Measurements from ENCODE around the gene NUTM2A. TPM values are rescaled to one million over a fixed set of nuclear protein-coding genes. Genes with fewer than 3 reads are reported as not detected.
"Not testable (repeated sequence)": the region's sequence is repeated elsewhere in the genome, so short reads cannot be mapped to it uniquely, and the experiment has no call there.

The NUTM2A gene
- total and polyA plus RNA-seq, 4 donors: 1.2 to 6.8 (median 2.5) TPM

DNA sequence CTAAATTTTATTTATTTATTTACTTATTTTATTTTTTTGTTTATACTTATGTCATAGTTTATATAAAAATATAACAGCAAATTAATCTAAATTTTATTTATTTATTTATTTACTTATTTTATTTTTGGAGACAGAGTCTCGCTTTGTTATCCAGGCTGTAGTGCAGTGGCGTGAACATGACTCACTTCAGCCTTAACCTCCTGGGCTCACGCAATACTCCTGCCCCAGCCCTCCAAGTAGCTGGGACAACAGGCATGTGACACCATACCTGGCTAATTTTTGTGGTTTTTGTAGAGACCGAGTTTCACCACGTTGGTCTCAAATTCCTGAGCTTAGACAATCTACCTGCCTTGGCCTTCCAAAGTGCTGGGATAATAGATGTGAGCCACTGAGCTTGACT is 14.9 kb upstream of the NUTM2A start:
- not testable (repeated sequence) for H3K36me3 ChIP-seq (ENCODE audit: control insufficient read depth, insufficient read depth, low read length); H3K4me3 ChIP-seq (ENCODE audit: low read depth, low read length); H3K27me3 ChIP-seq (ENCODE audit: control insufficient read depth, insufficient read depth, low read length); H3K4me1 ChIP-seq (ENCODE audit: control insufficient read depth, insufficient read depth, low read length); DNase-seq (ENCODE audit: low read depth in 4 of 6, low spot score in 6 of 6); H3K9me3 ChIP-seq (ENCODE audit: control insufficient read depth, insufficient read depth, low read length); H3K27ac ChIP-seq (ENCODE audit: low read depth, low read length)
- no CpG with 5 or more reads among the region's 5 CpGs for WGBS (ENCODE audit: insufficient coverage)

GRCh38 chr10:87211848-87212247 is 13.4 kb upstream of the NUTM2A start:
- H3K4me3 ChIP-seq (ENCODE audit: low read depth, low read length); H3K4me1 ChIP-seq (ENCODE audit: control insufficient read depth, insufficient read depth, low read length); H3K27me3 ChIP-seq (ENCODE audit: control insufficient read depth, insufficient read depth, low read length); DNase-seq (ENCODE audit: low read depth in 4 of 6, low spot score in 6 of 6); H3K27ac ChIP-seq (ENCODE audit: low read depth, low read length); H3K9me3 ChIP-seq (ENCODE audit: control insufficient read depth, insufficient read depth, low read length): not testable (repeated sequence)
- peaks cover 11% of the 10 kb centered on the region for H3K36me3 ChIP-seq (ENCODE audit: control insufficient read depth, insufficient read depth, low read length)
- no CpG with 5 or more reads among the region's 2 CpGs for WGBS (ENCODE audit: insufficient coverage)

- peaks cover 11% of the 10 kb centered on the region for H3K36me3 ChIP-seq (ENCODE audit: control insufficient read depth, insufficient read depth, low read length)
- not testable (repeated sequence) for H3K27ac ChIP-seq (ENCODE audit: low read depth, low read length); H3K4me3 ChIP-seq (ENCODE audit: low read depth, low read length); H3K9me3 ChIP-seq (ENCODE audit: control insufficient read depth, insufficient read depth, low read length); H3K4me1 ChIP-seq (ENCODE audit: control insufficient read depth, insufficient read depth, low read length); DNase-seq (ENCODE audit: low read depth in 4 of 6, low spot score in 6 of 6); H3K27me3 ChIP-seq (ENCODE audit: control insufficient read depth, insufficient read depth, low read length)
- WGBS (ENCODE audit: insufficient coverage): no CpG with 5 or more reads among the region's 8 CpGs
Observed at GRCh38 chr10:87213150-87213765, 12.0 kb upstream of the NUTM2A start.

- 91% methylated on average over 4 of the region's 21 CpGs for WGBS (ENCODE audit: insufficient coverage)
- DNase-seq (ENCODE audit: low read depth in 4 of 6, low spot score in 6 of 6); H3K27ac ChIP-seq (ENCODE audit: low read depth, low read length); H3K9me3 ChIP-seq (ENCODE audit: control insufficient read depth, insufficient read depth, low read length); H3K4me3 ChIP-seq (ENCODE audit: low read depth, low read length); H3K4me1 ChIP-seq (ENCODE audit: control insufficient read depth, insufficient read depth, low read length); H3K27me3 ChIP-seq (ENCODE audit: control insufficient read depth, insufficient read depth, low read length): not testable (repeated sequence)
- peaks cover 11% of the 10 kb centered on the region for H3K36me3 ChIP-seq (ENCODE audit: control insufficient read depth, insufficient read depth, low read length)
Observed at GRCh38 chr10:87213806-87214205, 11.4 kb upstream of the NUTM2A start.

DNA sequence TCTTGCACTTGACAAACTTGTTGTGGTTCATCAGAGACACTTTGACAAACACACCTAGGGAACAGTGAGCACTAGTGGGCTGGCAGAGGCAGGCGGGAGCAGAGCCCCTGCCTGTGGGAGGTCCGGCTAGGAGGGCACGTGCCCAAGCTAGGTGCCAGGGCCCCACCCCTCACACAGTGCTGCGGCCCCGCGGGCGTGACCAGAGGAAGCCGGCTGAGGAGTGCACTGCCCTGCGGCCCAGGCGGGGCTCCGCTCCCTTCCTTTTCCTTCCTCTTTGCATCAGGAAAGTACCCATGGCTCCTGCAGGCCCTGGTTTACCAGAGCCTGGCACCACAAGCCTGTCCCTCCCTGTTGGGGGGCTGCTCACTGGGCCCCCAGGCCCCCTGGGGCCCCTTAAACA is 9.1 kb upstream of the NUTM2A start:
- H3K27me3 ChIP-seq (ENCODE audit: control insufficient read depth, insufficient read depth, low read length); DNase-seq (ENCODE audit: low read depth in 4 of 6, low spot score in 6 of 6); H3K9me3 ChIP-seq (ENCODE audit: control insufficient read depth, insufficient read depth, low read length); H3K27ac ChIP-seq (ENCODE audit: low read depth, low read length); H3K4me3 ChIP-seq (ENCODE audit: low read depth, low read length); H3K4me1 ChIP-seq (ENCODE audit: control insufficient read depth, insufficient read depth, low read length): not testable (repeated sequence)
- H3K36me3 ChIP-seq (ENCODE audit: control insufficient read depth, insufficient read depth, low read length): peaks cover 11% of the 10 kb centered on the region
- 90% methylated on average over 8 of the region's 11 CpGs for whole genome bisulfite sequencing (ENCODE audit: insufficient coverage)

GRCh38 chr10:87219370-87219769 is 5.9 kb upstream of the NUTM2A start:
- H3K36me3 ChIP-seq (ENCODE audit: control insufficient read depth, insufficient read depth, low read length); H3K9me3 ChIP-seq (ENCODE audit: control insufficient read depth, insufficient read depth, low read length): not testable (repeated sequence)
- no CpG with 5 or more reads among the region's 5 CpGs for WGBS (ENCODE audit: insufficient coverage)

DNA sequence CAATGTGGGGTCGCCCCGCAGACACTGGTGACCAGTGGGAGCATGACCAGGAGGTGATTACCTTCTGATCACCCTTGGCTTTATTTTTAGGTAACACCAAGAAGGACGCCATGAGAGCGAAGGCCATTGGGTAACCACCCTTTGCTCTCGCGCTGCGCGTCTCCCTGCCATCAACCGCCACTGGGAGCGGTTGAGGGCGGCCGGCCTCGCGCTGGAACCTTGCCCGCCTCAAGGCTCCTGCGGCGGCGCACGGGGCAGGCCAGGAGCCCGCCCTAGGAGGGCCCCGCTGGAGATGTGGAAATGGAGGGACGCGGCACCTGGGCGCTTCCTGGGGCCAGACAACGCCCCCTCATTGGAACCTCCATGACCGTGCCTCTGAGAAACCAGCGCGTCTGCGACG is 2.5 kb upstream of the NUTM2A start:
- not testable (repeated sequence) for H3K27me3 ChIP-seq (ENCODE audit: control insufficient read depth, insufficient read depth, low read length); H3K27ac ChIP-seq (ENCODE audit: low read depth, low read length); H3K36me3 ChIP-seq (ENCODE audit: control insufficient read depth, insufficient read depth, low read length); DNase-seq (ENCODE audit: low read depth in 4 of 6, low spot score in 6 of 6); H3K4me3 ChIP-seq (ENCODE audit: low read depth, low read length); H3K9me3 ChIP-seq (ENCODE audit: control insufficient read depth, insufficient read depth, low read length); H3K4me1 ChIP-seq (ENCODE audit: control insufficient read depth, insufficient read depth, low read length)
- 81% methylated on average over 15 of the region's 30 CpGs for WGBS (ENCODE audit: insufficient coverage)

More at GRCh38 chr10:87219370-87219769, 5.9 kb upstream of the NUTM2A start:
- H3K4me1 ChIP-seq (ENCODE audit: control insufficient read depth, insufficient read depth, low read length); H3K27ac ChIP-seq (ENCODE audit: low read depth, low read length); DNase-seq (ENCODE audit: low read depth in 4 of 6, low spot score in 6 of 6); H3K27me3 ChIP-seq (ENCODE audit: control insufficient read depth, insufficient read depth, low read length); H3K4me3 ChIP-seq (ENCODE audit: low read depth, low read length): not testable (repeated sequence)

GRCh38 chr10:87228247-87228646 is 3.0 kb downstream of the NUTM2A start:
- not testable (repeated sequence) for H3K36me3 ChIP-seq (ENCODE audit: control insufficient read depth, insufficient read depth, low read length); H3K27me3 ChIP-seq (ENCODE audit: control insufficient read depth, insufficient read depth, low read length); H3K27ac ChIP-seq (ENCODE audit: low read depth, low read length); H3K9me3 ChIP-seq (ENCODE audit: control insufficient read depth, insufficient read depth, low read length); DNase-seq (ENCODE audit: low read depth in 4 of 6, low spot score in 6 of 6); H3K4me3 ChIP-seq (ENCODE audit: low read depth, low read length); H3K4me1 ChIP-seq (ENCODE audit: control insufficient read depth, insufficient read depth, low read length)
- no CpG with 5 or more reads among the region's 20 CpGs for WGBS (ENCODE audit: insufficient coverage)

DNA sequence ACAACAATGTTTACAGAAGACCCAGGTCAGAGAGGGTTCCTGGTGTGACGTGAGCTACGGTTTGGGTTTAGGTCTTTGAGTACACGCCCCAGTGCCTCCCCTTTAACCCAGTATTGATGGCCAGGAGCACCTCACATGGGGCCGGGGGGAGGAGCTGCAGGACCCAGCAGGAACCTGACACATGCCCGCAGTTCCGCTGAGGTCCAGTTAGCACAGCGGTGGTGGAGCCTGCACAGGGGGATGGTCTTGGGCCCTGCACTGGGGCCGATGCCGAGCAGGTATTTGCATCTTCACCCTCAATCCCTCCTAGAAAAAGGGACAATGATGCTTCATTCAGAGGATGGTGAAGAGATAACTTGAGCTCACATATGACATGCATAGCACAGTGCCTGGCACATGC is 4.0 kb downstream of the NUTM2A start:
- not testable (repeated sequence) for H3K27ac ChIP-seq (ENCODE audit: low read depth, low read length); DNase-seq (ENCODE audit: low read depth in 4 of 6, low spot score in 6 of 6); H3K36me3 ChIP-seq (ENCODE audit: control insufficient read depth, insufficient read depth, low read length); H3K4me3 ChIP-seq (ENCODE audit: low read depth, low read length); H3K9me3 ChIP-seq (ENCODE audit: control insufficient read depth, insufficient read depth, low read length); H3K4me1 ChIP-seq (ENCODE audit: control insufficient read depth, insufficient read depth, low read length); H3K27me3 ChIP-seq (ENCODE audit: control insufficient read depth, insufficient read depth, low read length)
- WGBS (ENCODE audit: insufficient coverage): 93% methylated on average over 3 of the region's 9 CpGs

DNA sequence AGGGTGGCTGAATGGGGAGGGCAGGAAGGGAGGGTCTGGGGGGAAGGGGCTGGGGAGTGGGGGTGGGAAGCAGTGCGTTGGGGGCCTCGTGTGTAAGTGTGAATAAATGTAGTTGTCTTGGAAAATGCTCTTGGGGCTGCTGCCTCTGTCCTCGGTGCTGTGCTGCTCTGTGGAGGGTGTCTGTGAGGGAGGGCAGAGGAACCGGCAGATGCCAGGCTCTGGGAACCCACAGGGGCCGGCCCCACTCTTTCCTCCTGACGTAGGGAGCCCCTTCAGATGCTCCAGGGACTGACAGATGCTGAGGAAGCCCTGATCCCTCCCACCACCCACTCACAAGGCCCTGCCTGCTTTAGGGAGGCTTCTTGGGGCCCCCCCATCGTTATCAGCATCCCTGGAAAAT is 9.6 kb downstream of the NUTM2A start:
- not testable (repeated sequence) for H3K4me3 ChIP-seq (ENCODE audit: low read depth, low read length); H3K27me3 ChIP-seq (ENCODE audit: control insufficient read depth, insufficient read depth, low read length); DNase-seq (ENCODE audit: low read depth in 4 of 6, low spot score in 6 of 6); H3K36me3 ChIP-seq (ENCODE audit: control insufficient read depth, insufficient read depth, low read length); H3K4me1 ChIP-seq (ENCODE audit: control insufficient read depth, insufficient read depth, low read length); H3K27ac ChIP-seq (ENCODE audit: low read depth, low read length); H3K9me3 ChIP-seq (ENCODE audit: control insufficient read depth, insufficient read depth, low read length)
- WGBS (ENCODE audit: insufficient coverage): no CpG with 5 or more reads among the region's 7 CpGs

All from spinal cord (tissue), 10 donors.